ENCODE measurements around the gene SMARCD1. TPM values are rescaled to one million over a fixed set of nuclear protein-coding genes. Genes with fewer than 3 reads are reported as not detected.

The SMARCD1 gene
- total RNA-seq, 2 experiments from 2014 or later: 47.3 to 55.1 TPM

GRCh38 chr12:50097952-50098351 lies 12.8 kb downstream of the SMARCD1 start:
- no peak for TF ChIP-seq CTCF (IDR thresholded peaks at IDR 0.05)
- ATAC-seq (no peak), DNase-seq (no peak)
- intact Hi-C loops (cut with micrococcal nuclease): no loop called here
- Mint-ChIP-seq H3K27me3 (no peaks in the 10 kb centered on the region), H3K4me1 (ENCODE audit: low read depth) (no peaks in the 10 kb centered on the region), H3K4me3 (no peak overlapping the region), H3K27ac (no peak overlapping the region), H3K9me3 (no peaks in the 10 kb centered on the region), H3K36me3 (ENCODE audit: low read depth) (peaks cover 50% of the 10 kb centered on the region)
- ChIA-PET CTCF (interaction anchor here (6.6 to 6.7 kb wide), 2 partner anchors 9 to 13 kb away, joined by 32 to 54 read pairs; partner anchors contain the start of gene COX14), POLR2A (interaction anchor here (1.3 kb wide), 1 partner anchor 12 kb away, joined by 4 read pairs; no protein-coding TSS in a partner anchor)

DNA sequence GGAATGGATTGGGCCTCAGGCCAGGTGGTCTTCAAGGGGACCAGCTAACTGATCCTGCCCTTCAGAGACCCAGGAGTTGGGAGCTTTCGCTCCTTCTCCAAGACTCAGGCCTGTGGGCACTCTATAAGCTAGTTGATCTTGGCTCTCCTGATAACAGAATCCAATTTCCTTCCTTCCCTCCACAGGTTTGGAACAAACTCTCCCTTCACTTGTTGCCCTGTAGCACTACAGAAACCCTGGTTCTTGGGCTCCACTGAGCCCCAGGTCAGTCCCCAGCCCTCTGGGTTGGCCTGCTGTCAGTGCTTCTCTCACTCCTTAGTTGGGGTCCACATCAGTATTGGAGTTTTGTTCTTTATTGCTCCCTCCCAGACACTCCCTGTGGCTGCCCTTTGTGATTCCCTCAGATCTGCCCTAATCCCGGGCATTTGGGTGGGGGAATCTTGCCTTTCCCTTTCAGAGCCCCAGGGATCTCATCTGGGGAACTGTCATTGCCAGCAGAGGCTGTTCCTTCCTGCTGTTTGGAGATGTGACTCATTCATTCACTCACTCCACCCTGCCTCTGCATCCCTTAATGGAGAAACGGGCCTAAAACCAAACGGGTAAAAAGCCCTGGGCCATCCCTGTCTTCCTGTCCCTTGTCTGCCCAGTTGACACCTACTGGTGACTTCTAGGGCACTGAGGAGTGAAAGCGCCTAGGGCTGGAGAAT lies 14.3 kb downstream of the SMARCD1 start:
- ATAC-seq: no peak

GRCh38 chr12:50100561-50100960 lies 15.4 kb downstream of the SMARCD1 start:
- H3K27me3 Mint-ChIP-seq: no peaks in the 10 kb centered on the region
- no peaks in the 10 kb centered on the region for H3K9me3 Mint-ChIP-seq
- intact Hi-C loops (cut with micrococcal nuclease): no loop called here
- no peak for TF ChIP-seq CTCF (IDR thresholded peaks at IDR 0.05)
- DNase-seq: no peak
- no peak overlapping the region for H3K4me3 Mint-ChIP-seq
- H3K36me3 Mint-ChIP-seq (ENCODE audit: low read depth): peaks cover 41% of the 10 kb centered on the region
- no peaks in the 10 kb centered on the region for H3K4me1 Mint-ChIP-seq (ENCODE audit: low read depth)
- no peak overlapping the region for H3K27ac Mint-ChIP-seq
- ChIA-PET CTCF (interaction anchor here (6.6 to 6.7 kb wide), 2 partner anchors 11 to 12 kb away, joined by 32 to 54 read pairs; partner anchors contain the start of gene COX14), POLR2A (no interaction called here)
- no peak for ATAC-seq

More for the DNA sequence above, 14.3 kb downstream of the SMARCD1 start:
- H3K36me3 Mint-ChIP-seq (ENCODE audit: low read depth): peaks cover 47% of the 10 kb centered on the region
- no peak for DNase-seq
- H3K27ac Mint-ChIP-seq: no peak overlapping the region
- CTCF ChIA-PET: interaction anchor here (1.2 to 6.7 kb wide), 3 partner anchors 11 to 29 kb away, joined by 3 to 54 read pairs (median 32); partner anchors contain the start of gene COX14
- intact Hi-C loops (cut with micrococcal nuclease): no loop called here
- POLR2A ChIA-PET: no interaction called here
- H3K4me1 Mint-ChIP-seq (ENCODE audit: low read depth): no peaks in the 10 kb centered on the region
- H3K27me3 Mint-ChIP-seq: no peaks in the 10 kb centered on the region
- no peaks in the 10 kb centered on the region for H3K9me3 Mint-ChIP-seq
- TF ChIP-seq CTCF (IDR thresholded peaks at IDR 0.05): no peak
- no peak overlapping the region for H3K4me3 Mint-ChIP-seq

DNA sequence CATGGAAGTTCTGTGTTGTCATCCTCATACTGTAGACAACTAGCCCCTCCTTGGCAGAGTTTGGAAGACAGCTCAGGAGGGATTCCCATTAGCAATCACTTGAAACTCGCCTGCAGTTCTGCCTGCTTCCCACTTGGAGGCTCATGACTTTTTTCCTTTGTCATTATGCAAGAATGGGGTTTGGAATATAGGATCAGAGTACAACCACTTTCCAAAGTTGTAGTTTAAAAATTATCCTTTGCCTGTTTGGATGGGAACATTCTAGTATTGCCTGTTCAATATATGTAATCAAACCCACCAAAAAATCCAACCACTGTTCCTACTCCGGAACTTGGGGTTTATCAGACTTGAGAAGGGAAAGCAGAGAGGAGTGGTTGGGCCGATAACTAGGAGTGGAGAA lies 16.5 kb downstream of the SMARCD1 start:
- DNase-seq (no peak), ATAC-seq (no peak)
- H3K36me3 Mint-ChIP-seq (ENCODE audit: low read depth): peaks cover 30% of the 10 kb centered on the region
- no peaks in the 10 kb centered on the region for H3K9me3 Mint-ChIP-seq
- POLR2A ChIA-PET: no interaction called here
- H3K4me1 Mint-ChIP-seq (ENCODE audit: low read depth): no peaks in the 10 kb centered on the region
- intact Hi-C loops (cut with micrococcal nuclease): no loop called here
- H3K4me3 Mint-ChIP-seq: no peak overlapping the region
- H3K27ac Mint-ChIP-seq: no peak overlapping the region
- no peaks in the 10 kb centered on the region for H3K27me3 Mint-ChIP-seq
- TF ChIP-seq CTCF (IDR thresholded peaks at IDR 0.05): no peak
- CTCF ChIA-PET: interaction anchor here (0.5 to 6.7 kb wide), 4 partner anchors 9 to 62 kb away, joined by 3 to 54 read pairs (median 18); partner anchors contain the start of gene COX14

DNA sequence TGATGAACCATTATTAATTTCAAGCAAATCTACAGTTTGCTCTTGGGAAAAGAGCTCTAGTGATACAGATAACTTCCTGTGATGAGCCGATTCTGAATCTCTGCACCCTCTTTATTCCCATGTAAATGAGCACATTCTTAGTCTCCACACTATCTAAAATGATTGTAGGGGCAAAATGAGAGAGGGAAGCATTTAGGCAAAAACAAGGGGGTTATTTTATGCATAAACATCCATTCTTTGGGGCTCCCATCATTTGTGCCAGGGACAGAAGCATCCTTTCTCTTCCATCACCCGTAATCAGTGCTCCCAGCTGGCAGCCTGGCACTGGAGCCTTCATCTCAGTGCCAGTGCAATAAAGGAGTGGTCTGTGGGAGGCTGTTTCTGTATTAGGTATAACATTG lies 17.0 kb downstream of the SMARCD1 start:
- Mint-ChIP-seq H3K36me3 (ENCODE audit: low read depth) (peaks cover 26% of the 10 kb centered on the region), H3K4me3 (no peak overlapping the region), H3K9me3 (no peaks in the 10 kb centered on the region), H3K4me1 (ENCODE audit: low read depth) (no peaks in the 10 kb centered on the region), H3K27ac (no peak overlapping the region), H3K27me3 (no peaks in the 10 kb centered on the region)
- no peak for TF ChIP-seq CTCF (IDR thresholded peaks at IDR 0.05)
- POLR2A ChIA-PET: no interaction called here
- intact Hi-C loops (cut with micrococcal nuclease): no loop called here
- no peak for DNase-seq
- CTCF ChIA-PET: interaction anchor here (0.7 to 6.7 kb wide), 4 partner anchors 8 to 63 kb away, joined by 3 to 54 read pairs (median 18); partner anchors contain the start of gene COX14
- ATAC-seq: no peak
